Progenitor cell of endocrine pancreas (in vitro differentiated cells): Measurements from ENCODE around the gene ABCA4. TPM values are rescaled to one million over a fixed set of nuclear protein-coding genes. Genes with fewer than 3 reads are reported as not detected.

ENCODE experiments used
- DNase-seq: peaks from one replicate; pipeline ENCODE4 v3.0.0; 2021; ENCODE audit warnings: low spot score; ENCODE audit not compliant: unreplicated experiment
- H3K27ac Mint-ChIP-seq: 2 replicates; pipeline ENCODE4 v1.8.0; 2021; ENCODE audit warnings: mild to moderate bottlenecking, moderate library complexity, mixed read lengths
- H3K27me3 Mint-ChIP-seq: 2 replicates; pipeline ENCODE4 v1.8.0; 2021; ENCODE audit warnings: mixed read lengths
- H3K36me3 Mint-ChIP-seq: 2 replicates; pipeline ENCODE4 v1.8.0; 2022; ENCODE audit warnings: mixed read lengths; ENCODE audit not compliant: insufficient read depth
- H3K4me1 Mint-ChIP-seq: 2 replicates; pipeline ENCODE4 v1.8.0; 2021; ENCODE audit warnings: low read depth, mixed read lengths
- H3K4me3 Mint-ChIP-seq: 2 replicates; pipeline ENCODE4 v1.8.0; 2021; ENCODE audit warnings: low read depth, mild to moderate bottlenecking, moderate library complexity, mixed read lengths
- H3K9me3 Mint-ChIP-seq: 2 replicates; pipeline ENCODE4 v1.8.0; 2021; ENCODE audit warnings: low read depth, mixed read lengths
- CTCF ChIP-seq: fragments of 200-600 bp; sonication (generic); IDR thresholded peaks from one replicate; pipeline ENCODE4 v1.5.0; 2021; ENCODE audit warnings: antibody characterized with exemption, mild to moderate bottlenecking; ENCODE audit not compliant: unreplicated experiment
- total RNA-seq: library from RNA; stranded (reverse); gene quantifications from 2 replicates; pipeline ENCODE4 v1.2.1, GENCODE V29; 2021

ABCA4 gene
- total RNA-seq, 1 donor from 2014 or later: 0.86 TPM

- Mint-ChIP-seq H3K4me1 (peaks cover 1% of the 10 kb centered on the region), H3K27me3 (peaks cover 2% of the 10 kb centered on the region), H3K27ac (no peak overlapping the region), H3K36me3 (no peaks in the 10 kb centered on the region), H3K4me3 (no peak overlapping the region), H3K9me3 (no peaks in the 10 kb centered on the region)
- no peak for TF ChIP-seq CTCF
- DNase-seq: no peak
Observed at GRCh38 chr1:93979040-93979717, 141.8 kb downstream of the ABCA4 start.

- DNase-seq: no peak
- H3K36me3 Mint-ChIP-seq: no peaks in the 10 kb centered on the region
- H3K4me1 Mint-ChIP-seq: peaks cover 1% of the 10 kb centered on the region
- peaks cover 2% of the 10 kb centered on the region for H3K27me3 Mint-ChIP-seq
- H3K4me3 Mint-ChIP-seq: no peak overlapping the region
- H3K9me3 Mint-ChIP-seq: no peaks in the 10 kb centered on the region
- H3K27ac Mint-ChIP-seq: no peak overlapping the region
- TF ChIP-seq CTCF: no peak
Observed at GRCh38 chr1:93977598-93977945, 143.4 kb downstream of the ABCA4 start.

GRCh38 chr1:93976711-93977597 lies 144.0 kb downstream of the ABCA4 start:
- DNase-seq: no peak
- Mint-ChIP-seq H3K9me3 (no peaks in the 10 kb centered on the region), H3K27ac (no peak overlapping the region), H3K27me3 (peaks cover 2% of the 10 kb centered on the region), H3K36me3 (no peaks in the 10 kb centered on the region), H3K4me3 (no peak overlapping the region), H3K4me1 (peaks cover 1% of the 10 kb centered on the region)
- no peak for TF ChIP-seq CTCF

- Mint-ChIP-seq H3K4me3 (no peak overlapping the region), H3K36me3 (no peaks in the 10 kb centered on the region), H3K27me3 (peaks cover 2% of the 10 kb centered on the region), H3K9me3 (no peaks in the 10 kb centered on the region), H3K27ac (no peak overlapping the region), H3K4me1 (peaks cover 1% of the 10 kb centered on the region)
- no peak for DNase-seq
- no peak for TF ChIP-seq CTCF
Observed at GRCh38 chr1:93976291-93976690, 144.7 kb downstream of the ABCA4 start.

GRCh38 chr1:93972341-93972740 lies 148.6 kb downstream of the ABCA4 start:
- H3K36me3 Mint-ChIP-seq: no peaks in the 10 kb centered on the region

More at GRCh38 chr1:93972341-93972740, 148.6 kb downstream of the ABCA4 start:
- Mint-ChIP-seq H3K27me3 (no peaks in the 10 kb centered on the region), H3K4me3 (no peak overlapping the region), H3K9me3 (no peaks in the 10 kb centered on the region), H3K27ac (no peak overlapping the region), H3K4me1 (no peaks in the 10 kb centered on the region)
- no peak for DNase-seq
- no peak for TF ChIP-seq CTCF
